Lower lobe of right lung (tissue), 2 donors: ENCODE measurements around the gene LPP. TPM values are rescaled to one million over a fixed set of nuclear protein-coding genes. Genes with fewer than 3 reads are reported as not detected.

Experiments
- ATAC-seq, 2 donors: fragments of 200-7000 bp; cut with Tn5 transposase; one replicate each; pipeline ENCODE4 v1.9.1; 2020 to 2022; ENCODE audit warnings: mild to moderate bottlenecking in 2 of 2, moderate library complexity in 2 of 2
- DNase-seq: peaks from one replicate; pipeline ENCODE4 v3.0.0-alpha.2; 2020
- H3K27ac ChIP-seq: fragments of 200-600 bp; one replicate; pipeline ENCODE4 v1.8.0; 2022
- H3K27me3 ChIP-seq: fragments of 200-600 bp; one replicate; pipeline ENCODE4 v1.8.0; 2022; ENCODE audit warnings: low read depth
- H3K36me3 ChIP-seq: fragments of 200-600 bp; one replicate; pipeline ENCODE4 v1.8.0; 2022; ENCODE audit warnings: mild to moderate bottlenecking
- H3K4me1 ChIP-seq: fragments of 200-600 bp; one replicate; pipeline ENCODE4 v1.8.0; 2022
- H3K4me3 ChIP-seq: fragments of 200-600 bp; one replicate; pipeline ENCODE4 v1.8.0; 2022; ENCODE audit warnings: mild to moderate bottlenecking
- H3K9me3 ChIP-seq: fragments of 200-600 bp; one replicate; pipeline ENCODE4 v1.8.0; 2022
- intact Hi-C: fragments of 100-400 bp; cut with DNase I; formaldehyde crosslinking; loops from one replicate; pipeline ENCODE4 v1.11.0; 2022
- total RNA-seq: library from RNA; stranded (reverse); fragmentation: NEBNext Ultra II Directional; extraction: Animal tissue kit (Norgen Biotek cat#: 25700); gene quantifications from one replicate; pipeline ENCODE4 v1.2.1, GENCODE V29; 2021
- TF ChIP-seq, protein P1 (sequence below): fragments of 200-600 bp; IDR thresholded peaks from one replicate; pipeline ENCODE4 v1.8.0; 2022; ENCODE audit warnings: antibody characterized with exemption, mild to moderate bottlenecking
- donor health status: DM: no; HTN: yes; CAD: no; lungs with severe emphysema.

LPP gene
- total RNA-seq, 1 donor from 2014 or later: 180 TPM

DNA sequence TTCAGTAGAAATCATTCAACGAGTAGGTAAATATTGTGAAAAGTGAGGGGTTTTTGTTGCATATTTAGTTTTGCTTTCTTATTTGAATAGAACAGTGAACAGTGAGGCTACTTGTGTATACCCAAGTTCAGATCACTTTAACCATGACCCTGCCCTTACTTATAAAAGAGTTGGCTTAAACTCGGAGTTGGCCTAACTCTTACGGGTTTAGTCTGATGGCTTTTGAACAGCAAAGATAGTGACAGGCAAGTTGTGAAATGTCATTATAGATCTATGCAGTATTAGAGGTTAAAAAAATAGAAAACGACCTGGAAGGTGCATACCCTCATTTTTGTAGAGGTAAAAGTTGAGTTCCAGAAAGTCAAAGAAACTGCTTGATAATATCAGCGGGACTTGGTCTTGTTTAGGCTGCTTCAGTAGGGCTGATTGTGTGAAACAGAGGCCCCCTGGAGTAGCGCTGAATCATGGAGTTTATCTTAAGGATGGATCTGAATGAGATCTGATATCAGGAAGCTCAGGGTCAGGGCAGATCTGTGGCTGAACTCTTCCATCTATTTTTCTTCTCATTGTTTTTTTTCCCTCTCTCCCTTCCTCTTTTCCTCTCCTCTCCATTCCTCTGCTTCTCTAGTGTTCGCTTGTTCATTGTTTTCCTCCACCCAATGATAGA is 359.8 kb downstream of the LPP start:
- no peaks in the 10 kb centered on the region for H3K9me3 ChIP-seq
- TF ChIP-seq, protein P1, sequence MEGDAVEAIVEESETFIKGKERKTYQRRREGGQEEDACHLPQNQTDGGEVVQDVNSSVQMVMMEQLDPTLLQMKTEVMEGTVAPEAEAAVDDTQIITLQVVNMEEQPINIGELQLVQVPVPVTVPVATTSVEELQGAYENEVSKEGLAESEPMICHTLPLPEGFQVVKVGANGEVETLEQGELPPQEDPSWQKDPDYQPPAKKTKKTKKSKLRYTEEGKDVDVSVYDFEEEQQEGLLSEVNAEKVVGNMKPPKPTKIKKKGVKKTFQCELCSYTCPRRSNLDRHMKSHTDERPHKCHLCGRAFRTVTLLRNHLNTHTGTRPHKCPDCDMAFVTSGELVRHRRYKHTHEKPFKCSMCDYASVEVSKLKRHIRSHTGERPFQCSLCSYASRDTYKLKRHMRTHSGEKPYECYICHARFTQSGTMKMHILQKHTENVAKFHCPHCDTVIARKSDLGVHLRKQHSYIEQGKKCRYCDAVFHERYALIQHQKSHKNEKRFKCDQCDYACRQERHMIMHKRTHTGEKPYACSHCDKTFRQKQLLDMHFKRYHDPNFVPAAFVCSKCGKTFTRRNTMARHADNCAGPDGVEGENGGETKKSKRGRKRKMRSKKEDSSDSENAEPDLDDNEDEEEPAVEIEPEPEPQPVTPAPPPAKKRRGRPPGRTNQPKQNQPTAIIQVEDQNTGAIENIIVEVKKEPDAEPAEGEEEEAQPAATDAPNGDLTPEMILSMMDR: no peak

DNA sequence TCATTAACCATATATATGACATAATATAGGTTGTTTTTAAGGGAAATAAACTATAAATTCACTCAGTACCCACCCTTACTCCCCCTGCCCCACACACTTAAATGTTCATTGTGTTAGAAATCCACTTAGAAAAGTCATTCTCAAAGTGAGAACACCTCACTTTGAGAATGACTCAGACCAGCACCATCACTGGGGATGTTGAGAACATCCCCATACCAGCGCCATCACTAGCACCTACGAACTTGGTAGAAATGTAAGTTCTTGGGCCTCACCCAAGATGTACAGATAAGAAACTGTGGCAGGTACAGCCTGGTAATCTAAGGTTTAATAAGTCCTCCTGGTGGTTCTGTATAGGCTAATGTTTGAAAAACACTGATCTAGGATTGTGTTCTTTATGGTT is 362.6 kb downstream of the LPP start:
- intact Hi-C loops: no loop called here
- TF ChIP-seq, protein P1: no peak

More for the DNA sequence above, 359.8 kb downstream of the LPP start:
- no peaks in the 10 kb centered on the region for H3K36me3 ChIP-seq
- intact Hi-C loops: no loop called here
- H3K4me1 ChIP-seq: no peaks in the 10 kb centered on the region
- no peaks in the 10 kb centered on the region for H3K27me3 ChIP-seq
- H3K4me3 ChIP-seq: no peak overlapping the region
- H3K27ac ChIP-seq: no peak overlapping the region
- ATAC-seq (no peak), DNase-seq (no peak)

DNA sequence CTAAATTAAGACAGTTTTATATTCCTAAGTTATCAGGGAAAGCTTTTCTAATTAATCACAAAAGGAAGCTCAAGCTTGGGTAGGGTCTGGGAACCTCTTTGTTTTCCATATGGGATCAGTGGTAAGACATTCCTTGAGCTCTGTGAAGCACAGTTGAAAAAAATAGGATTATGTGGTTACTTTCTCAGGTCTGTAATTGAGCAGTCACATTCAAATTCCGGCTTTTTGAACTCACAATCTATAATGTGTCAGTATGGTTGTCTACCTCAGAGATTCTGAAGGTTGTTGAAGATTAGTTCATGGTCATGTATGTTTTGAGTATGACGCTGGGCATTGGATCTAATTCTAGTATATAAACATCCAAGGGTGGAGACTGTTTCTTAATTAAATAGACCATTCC is 364.5 kb downstream of the LPP start:
- Histone ChIP-seq H3K9me3 (no peaks in the 10 kb centered on the region), H3K36me3 (no peaks in the 10 kb centered on the region), H3K4me1 (peaks cover 8% of the 10 kb centered on the region), H3K4me3 (no peak overlapping the region), H3K27ac (no peak overlapping the region), H3K27me3 (no peaks in the 10 kb centered on the region)
- DNase-seq (no peak), ATAC-seq (no peak)
- intact Hi-C loops: no loop called here
- TF ChIP-seq, protein P1: no peak

More for the DNA sequence above, 362.6 kb downstream of the LPP start:
- H3K36me3 ChIP-seq: no peaks in the 10 kb centered on the region
- no peaks in the 10 kb centered on the region for H3K27me3 ChIP-seq
- no peaks in the 10 kb centered on the region for H3K9me3 ChIP-seq
- no peak for ATAC-seq
- no peak overlapping the region for H3K27ac ChIP-seq
- H3K4me1 ChIP-seq: peaks cover 8% of the 10 kb centered on the region
- no peak overlapping the region for H3K4me3 ChIP-seq
- DNase-seq: no peak

DNA sequence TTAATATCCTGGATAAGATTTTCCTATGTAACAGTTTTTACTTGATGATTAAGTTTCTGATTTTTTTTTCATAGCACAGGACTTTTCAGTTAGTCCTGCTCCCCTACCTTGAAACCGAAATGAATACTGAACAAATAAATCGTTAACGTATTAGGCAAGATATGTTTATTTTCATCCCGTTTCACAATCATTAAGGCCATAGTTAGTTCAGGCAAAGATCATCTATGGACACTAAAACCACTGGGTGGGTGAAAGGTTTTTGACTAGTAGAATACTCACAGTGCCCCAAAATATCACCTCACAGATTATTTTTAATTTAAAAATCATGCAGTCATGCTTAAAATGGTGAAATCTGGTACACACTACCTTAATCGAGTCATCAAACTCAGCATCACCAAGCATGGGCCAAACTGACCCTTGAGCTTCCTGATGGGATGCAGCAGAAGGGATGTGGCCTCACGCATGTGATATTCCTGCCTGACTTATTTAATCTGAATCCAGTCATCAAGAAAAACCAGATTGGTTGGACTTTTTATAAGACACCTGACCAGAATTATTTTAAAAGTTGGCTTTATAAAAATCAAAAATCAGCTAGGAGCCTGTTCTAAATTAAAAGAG is 365.0 kb downstream of the LPP start:
- Histone ChIP-seq H3K4me3 (no peak overlapping the region), H3K27ac (no peak overlapping the region), H3K36me3 (no peaks in the 10 kb centered on the region), H3K9me3 (no peaks in the 10 kb centered on the region), H3K27me3 (no peaks in the 10 kb centered on the region), H3K4me1 (peaks cover 8% of the 10 kb centered on the region)
- DNase-seq (no peak), ATAC-seq (no peak)
- TF ChIP-seq, protein P1: no peak
- intact Hi-C loops: no loop called here

DNA sequence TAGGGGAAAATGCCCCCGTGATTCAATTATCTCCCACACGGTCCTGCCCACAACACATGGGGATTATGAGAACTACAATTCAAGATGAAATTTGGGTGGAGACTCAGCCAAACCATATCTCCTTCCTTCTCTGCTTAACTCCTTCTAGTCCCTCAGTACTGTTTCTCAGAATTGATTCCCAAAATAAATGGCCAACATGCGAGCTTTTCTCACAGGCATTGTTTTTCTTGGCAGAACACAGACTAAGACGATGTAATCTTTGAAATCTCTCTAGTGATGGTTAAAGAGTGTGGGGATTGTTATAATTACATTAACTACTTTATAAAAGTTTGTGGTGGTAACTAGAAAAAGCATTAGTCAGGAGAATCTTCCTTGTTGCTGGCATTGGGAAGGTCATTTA is 366.5 kb downstream of the LPP start:
- Histone ChIP-seq H3K36me3 (no peaks in the 10 kb centered on the region), H3K27me3 (no peaks in the 10 kb centered on the region), H3K4me1 (peaks cover 8% of the 10 kb centered on the region), H3K4me3 (no peak overlapping the region), H3K9me3 (no peaks in the 10 kb centered on the region), H3K27ac (no peak overlapping the region)
- TF ChIP-seq, protein P1: no peak
- DNase-seq (no peak), ATAC-seq (no peak)
- intact Hi-C loops: no loop called here
